ENCODE measurements around the gene MAPK8.

- TF ChIP-seq ZNF274 (IDR thresholded peaks at IDR 0.05; ENCODE audit: low read depth, low read length) = no peak
- TF ChIP-seq SUZ12 (IDR thresholded peaks at IDR 0.05; ENCODE audit: extremely low read depth, insufficient read depth, insufficient read length) = no peak
- TF ChIP-seq YY1 (IDR thresholded peaks at IDR 0.05; ENCODE audit: insufficient read depth, insufficient read length) = no peak
Observed at GRCh38 chr10:48446785-48447184, 140.3 kb downstream of the MAPK8 start.
